ENCODE data around the gene PABPC1L2A. TPM values are rescaled to one million over a fixed set of nuclear protein-coding genes. Genes with fewer than 3 reads are reported as not detected.
A peak's percentile ranks its signal among the peaks of the same experiment; 100 is the strongest.
"Not testable (repeated sequence)": the region's sequence is repeated elsewhere in the genome, so short reads cannot be mapped to it uniquely, and the experiment has no call there.

PABPC1L2A gene
- not detected in 2 replicates for total RNA-seq

- DNase-seq (ENCODE audit: low read depth): not testable (repeated sequence)
These were observed at the start of gene PABPC1L2A for GRCh38 chrX:73079024-73079562. PABPC1L2A (minus strand) TSS chrX:73079512; CDS start chrX:73079386, 126 bp downstream.

GRCh38 chrX:73127700-73128241 is 48.5 kb upstream of the PABPC1L2A start:
- no peak for DNase-seq (ENCODE audit: low read depth)
- TF ChIP-seq CTCF (conservative IDR thresholded peaks at IDR 0.05; ENCODE audit: low read depth, low read length): no peak
- H3K4me3 ChIP-seq (ENCODE audit: low read depth, low read length): peak overlapping the region; percentile 6

More at GRCh38 chrX:73079024-73079562, at the start of gene PABPC1L2A:
- not testable (repeated sequence) for H3K4me3 ChIP-seq (ENCODE audit: low read depth, low read length)

- TF ChIP-seq CTCF (conservative IDR thresholded peaks at IDR 0.05; ENCODE audit: low read depth, low read length): no peak
- H3K4me3 ChIP-seq (ENCODE audit: low read depth, low read length): no peak overlapping the region
- DNase-seq (ENCODE audit: low read depth): no peak
These were observed 46.9 kb upstream of the PABPC1L2A start for GRCh38 chrX:73126240-73126639.

GRCh38 chrX:73099505-73099904 is 20.2 kb upstream of the PABPC1L2A start:
- not testable (repeated sequence) for H3K4me3 ChIP-seq (ENCODE audit: low read depth, low read length); DNase-seq (ENCODE audit: low read depth)

GRCh38 chrX:73086766-73087165 is 7.5 kb upstream of the PABPC1L2A start:
- DNase-seq (ENCODE audit: low read depth); H3K4me3 ChIP-seq (ENCODE audit: low read depth, low read length): not testable (repeated sequence)
- peak; percentile 12 for TF ChIP-seq CTCF (conservative IDR thresholded peaks at IDR 0.05; ENCODE audit: low read depth, low read length)

GRCh38 chrX:73079884-73080283 is 572 bp upstream of the PABPC1L2A start:
- DNase-seq (ENCODE audit: low read depth); H3K4me3 ChIP-seq (ENCODE audit: low read depth, low read length): not testable (repeated sequence)

GRCh38 chrX:73078597-73078996 is 715 bp downstream of the PABPC1L2A start:
- DNase-seq (ENCODE audit: low read depth); H3K4me3 ChIP-seq (ENCODE audit: low read depth, low read length): not testable (repeated sequence)

GRCh38 chrX:73076838-73077237 is 2.5 kb downstream of the PABPC1L2A start:
- TF ChIP-seq CTCF (conservative IDR thresholded peaks at IDR 0.05; ENCODE audit: low read depth, low read length): no peak
- no peak overlapping the region for H3K4me3 ChIP-seq (ENCODE audit: low read depth, low read length)
- DNase-seq (ENCODE audit: low read depth): no peak

- TF ChIP-seq CTCF (conservative IDR thresholded peaks at IDR 0.05; ENCODE audit: low read depth, low read length): no peak
- no peak overlapping the region for H3K4me3 ChIP-seq (ENCODE audit: low read depth, low read length)
- no peak for DNase-seq (ENCODE audit: low read depth)
These were observed 9.8 kb downstream of the PABPC1L2A start for GRCh38 chrX:73069365-73070035.

All from epithelial cell of proximal tubule (primary cell).